ENCODE results near the gene NOVA1. TPM values are rescaled to one million over a fixed set of nuclear protein-coding genes. Genes with fewer than 3 reads are reported as not detected.

The NOVA1 gene
- total RNA-seq, 1 experiment from 2014 or later, result 11.6 TPM

GRCh38 chr14:26429205-26429604, 168.6 kb downstream of the NOVA1 start (continued):
- TF ChIP-seq FOXP1 (CRISPR knock-in tag; IDR thresholded peaks at IDR 0.05; ENCODE audit: borderline replicate concordance) (no peak), RELA (CRISPR knock-in tag; IDR thresholded peaks at IDR 0.05; ENCODE audit: borderline replicate concordance) (no peak), ESRRA (CRISPR knock-in tag; IDR thresholded peaks at IDR 0.05; ENCODE audit: borderline replicate concordance) (no peak)

GRCh38 chr14:26427097-26427496, 170.7 kb downstream of the NOVA1 start:
- Mint-ChIP-seq H3K4me3 (no peak overlapping the region), H3K9me3 (peaks cover 5% of the 10 kb centered on the region), H3K4me1 (peaks cover 16% of the 10 kb centered on the region), H3K27ac (no peak overlapping the region), H3K36me3 (no peaks in the 10 kb centered on the region), H3K27me3 (ENCODE audit: low read depth) (no peaks in the 10 kb centered on the region)
- no peak for TF ChIP-seq NR1H2 (CRISPR knock-in tag; IDR thresholded peaks at IDR 0.05)
- no peak for TF ChIP-seq RELA (CRISPR knock-in tag; IDR thresholded peaks at IDR 0.05; ENCODE audit: borderline replicate concordance)
- no peak for TF ChIP-seq ZNF263 (CRISPR knock-in tag; IDR thresholded peaks at IDR 0.05; ENCODE audit: low read depth)
- TF ChIP-seq PRDM15 (CRISPR knock-in tag; IDR thresholded peaks at IDR 0.05), result no peak
- TF ChIP-seq, protein P1, sequence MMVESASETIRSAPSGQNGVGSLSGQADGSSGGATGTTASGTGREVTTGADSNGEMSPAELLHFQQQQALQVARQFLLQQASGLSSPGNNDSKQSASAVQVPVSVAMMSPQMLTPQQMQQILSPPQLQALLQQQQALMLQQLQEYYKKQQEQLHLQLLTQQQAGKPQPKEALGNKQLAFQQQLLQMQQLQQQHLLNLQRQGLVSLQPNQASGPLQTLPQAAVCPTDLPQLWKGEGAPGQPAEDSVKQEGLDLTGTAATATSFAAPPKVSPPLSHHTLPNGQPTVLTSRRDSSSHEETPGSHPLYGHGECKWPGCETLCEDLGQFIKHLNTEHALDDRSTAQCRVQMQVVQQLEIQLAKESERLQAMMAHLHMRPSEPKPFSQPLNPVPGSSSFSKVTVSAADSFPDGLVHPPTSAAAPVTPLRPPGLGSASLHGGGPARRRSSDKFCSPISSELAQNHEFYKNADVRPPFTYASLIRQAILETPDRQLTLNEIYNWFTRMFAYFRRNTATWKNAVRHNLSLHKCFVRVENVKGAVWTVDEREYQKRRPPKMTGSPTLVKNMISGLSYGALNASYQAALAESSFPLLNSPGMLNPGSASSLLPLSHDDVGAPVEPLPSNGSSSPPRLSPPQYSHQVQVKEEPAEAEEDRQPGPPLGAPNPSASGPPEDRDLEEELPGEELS (CRISPR knock-in tag; IDR thresholded peaks at IDR 0.05), result no peak
- TF ChIP-seq, protein P2, sequence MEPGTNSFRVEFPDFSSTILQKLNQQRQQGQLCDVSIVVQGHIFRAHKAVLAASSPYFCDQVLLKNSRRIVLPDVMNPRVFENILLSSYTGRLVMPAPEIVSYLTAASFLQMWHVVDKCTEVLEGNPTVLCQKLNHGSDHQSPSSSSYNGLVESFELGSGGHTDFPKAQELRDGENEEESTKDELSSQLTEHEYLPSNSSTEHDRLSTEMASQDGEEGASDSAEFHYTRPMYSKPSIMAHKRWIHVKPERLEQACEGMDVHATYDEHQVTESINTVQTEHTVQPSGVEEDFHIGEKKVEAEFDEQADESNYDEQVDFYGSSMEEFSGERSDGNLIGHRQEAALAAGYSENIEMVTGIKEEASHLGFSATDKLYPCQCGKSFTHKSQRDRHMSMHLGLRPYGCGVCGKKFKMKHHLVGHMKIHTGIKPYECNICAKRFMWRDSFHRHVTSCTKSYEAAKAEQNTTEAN (CRISPR knock-in tag; IDR thresholded peaks at IDR 0.05), result no peak
- TF ChIP-seq TP53 (CRISPR knock-in tag; IDR thresholded peaks at IDR 0.05), result no peak
- TF ChIP-seq, protein P3, sequence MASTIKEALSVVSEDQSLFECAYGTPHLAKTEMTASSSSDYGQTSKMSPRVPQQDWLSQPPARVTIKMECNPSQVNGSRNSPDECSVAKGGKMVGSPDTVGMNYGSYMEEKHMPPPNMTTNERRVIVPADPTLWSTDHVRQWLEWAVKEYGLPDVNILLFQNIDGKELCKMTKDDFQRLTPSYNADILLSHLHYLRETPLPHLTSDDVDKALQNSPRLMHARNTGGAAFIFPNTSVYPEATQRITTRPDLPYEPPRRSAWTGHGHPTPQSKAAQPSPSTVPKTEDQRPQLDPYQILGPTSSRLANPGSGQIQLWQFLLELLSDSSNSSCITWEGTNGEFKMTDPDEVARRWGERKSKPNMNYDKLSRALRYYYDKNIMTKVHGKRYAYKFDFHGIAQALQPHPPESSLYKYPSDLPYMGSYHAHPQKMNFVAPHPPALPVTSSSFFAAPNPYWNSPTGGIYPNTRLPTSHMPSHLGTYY (CRISPR knock-in tag; IDR thresholded peaks at IDR 0.05), result no peak
- no peak for TF ChIP-seq GABPB1 (CRISPR knock-in tag; IDR thresholded peaks at IDR 0.05)
- TF ChIP-seq, protein P4, sequence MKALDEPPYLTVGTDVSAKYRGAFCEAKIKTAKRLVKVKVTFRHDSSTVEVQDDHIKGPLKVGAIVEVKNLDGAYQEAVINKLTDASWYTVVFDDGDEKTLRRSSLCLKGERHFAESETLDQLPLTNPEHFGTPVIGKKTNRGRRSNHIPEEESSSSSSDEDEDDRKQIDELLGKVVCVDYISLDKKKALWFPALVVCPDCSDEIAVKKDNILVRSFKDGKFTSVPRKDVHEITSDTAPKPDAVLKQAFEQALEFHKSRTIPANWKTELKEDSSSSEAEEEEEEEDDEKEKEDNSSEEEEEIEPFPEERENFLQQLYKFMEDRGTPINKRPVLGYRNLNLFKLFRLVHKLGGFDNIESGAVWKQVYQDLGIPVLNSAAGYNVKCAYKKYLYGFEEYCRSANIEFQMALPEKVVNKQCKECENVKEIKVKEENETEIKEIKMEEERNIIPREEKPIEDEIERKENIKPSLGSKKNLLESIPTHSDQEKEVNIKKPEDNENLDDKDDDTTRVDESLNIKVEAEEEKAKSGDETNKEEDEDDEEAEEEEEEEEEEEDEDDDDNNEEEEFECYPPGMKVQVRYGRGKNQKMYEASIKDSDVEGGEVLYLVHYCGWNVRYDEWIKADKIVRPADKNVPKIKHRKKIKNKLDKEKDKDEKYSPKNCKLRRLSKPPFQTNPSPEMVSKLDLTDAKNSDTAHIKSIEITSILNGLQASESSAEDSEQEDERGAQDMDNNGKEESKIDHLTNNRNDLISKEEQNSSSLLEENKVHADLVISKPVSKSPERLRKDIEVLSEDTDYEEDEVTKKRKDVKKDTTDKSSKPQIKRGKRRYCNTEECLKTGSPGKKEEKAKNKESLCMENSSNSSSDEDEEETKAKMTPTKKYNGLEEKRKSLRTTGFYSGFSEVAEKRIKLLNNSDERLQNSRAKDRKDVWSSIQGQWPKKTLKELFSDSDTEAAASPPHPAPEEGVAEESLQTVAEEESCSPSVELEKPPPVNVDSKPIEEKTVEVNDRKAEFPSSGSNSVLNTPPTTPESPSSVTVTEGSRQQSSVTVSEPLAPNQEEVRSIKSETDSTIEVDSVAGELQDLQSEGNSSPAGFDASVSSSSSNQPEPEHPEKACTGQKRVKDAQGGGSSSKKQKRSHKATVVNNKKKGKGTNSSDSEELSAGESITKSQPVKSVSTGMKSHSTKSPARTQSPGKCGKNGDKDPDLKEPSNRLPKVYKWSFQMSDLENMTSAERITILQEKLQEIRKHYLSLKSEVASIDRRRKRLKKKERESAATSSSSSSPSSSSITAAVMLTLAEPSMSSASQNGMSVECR (CRISPR knock-in tag; IDR thresholded peaks at IDR 0.05; ENCODE audit: borderline replicate concordance), result no peak
- TF ChIP-seq FOXP1 (CRISPR knock-in tag; IDR thresholded peaks at IDR 0.05; ENCODE audit: borderline replicate concordance), result no peak
- TF ChIP-seq FOXJ3 (CRISPR knock-in tag; IDR thresholded peaks at IDR 0.05; ENCODE audit: borderline replicate concordance), result no peak
- TF ChIP-seq, protein P5, sequence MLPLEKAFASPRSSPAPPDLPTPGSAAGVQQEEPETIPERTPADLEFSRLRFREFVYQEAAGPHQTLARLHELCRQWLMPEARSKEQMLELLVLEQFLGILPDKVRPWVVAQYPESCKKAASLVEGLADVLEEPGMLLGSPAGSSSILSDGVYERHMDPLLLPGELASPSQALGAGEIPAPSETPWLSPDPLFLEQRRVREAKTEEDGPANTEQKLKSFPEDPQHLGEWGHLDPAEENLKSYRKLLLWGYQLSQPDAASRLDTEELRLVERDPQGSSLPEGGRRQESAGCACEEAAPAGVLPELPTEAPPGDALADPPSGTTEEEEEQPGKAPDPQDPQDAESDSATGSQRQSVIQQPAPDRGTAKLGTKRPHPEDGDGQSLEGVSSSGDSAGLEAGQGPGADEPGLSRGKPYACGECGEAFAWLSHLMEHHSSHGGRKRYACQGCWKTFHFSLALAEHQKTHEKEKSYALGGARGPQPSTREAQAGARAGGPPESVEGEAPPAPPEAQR (CRISPR knock-in tag; IDR thresholded peaks at IDR 0.05), result no peak
- ATAC-seq, result no peak
- POLR2A ChIA-PET, result interaction anchor here (0.6 kb wide), 1 partner anchor 18 kb away, joined by 3 read pairs; no protein-coding TSS in a partner anchor
- CTCF ChIA-PET, result interaction anchor here (1.0 kb wide), 1 partner anchor 10 kb away, joined by 3 read pairs; no protein-coding TSS in a partner anchor
- no peak for DNase-seq (ENCODE audit: low spot score)

Measured in WTC11 (cell line).